Measurements from ENCODE around the gene SULT1A3.
"Not testable (repeated sequence)": the region's sequence is repeated elsewhere in the genome, so short reads cannot be mapped to it uniquely, and the experiment has no call there.

The SULT1A3 gene

GRCh38 chr16:30199049-30199448 is at the start of gene SULT1A3:
Gene SULT1A3 (plus strand): TSS chr16:30199255. CDS start chr16:30200729, 1,474 bp downstream.
- not testable (repeated sequence) for H3K27me3 ChIP-seq (ENCODE audit: insufficient read depth, poor library complexity, severe bottlenecking); H3K9me3 ChIP-seq (ENCODE audit: severe bottlenecking); H3K36me3 ChIP-seq (ENCODE audit: low read depth); H3K4me1 ChIP-seq (ENCODE audit: insufficient read depth, poor library complexity, severe bottlenecking); H3K4me3 ChIP-seq (ENCODE audit: severe bottlenecking); DNase-seq (ENCODE audit: low spot score); H3K27ac ChIP-seq (ENCODE audit: poor library complexity, severe bottlenecking)
- ATAC-seq (ENCODE audit: low read depth), result peak; percentile 59

GRCh38 chr16:30151091-30151490 is 48.0 kb upstream of the SULT1A3 start:
- Histone ChIP-seq H3K4me1 (ENCODE audit: insufficient read depth, poor library complexity, severe bottlenecking) (no peaks in the 10 kb centered on the region), H3K27me3 (ENCODE audit: insufficient read depth, poor library complexity, severe bottlenecking) (no peaks in the 10 kb centered on the region), H3K4me3 (ENCODE audit: severe bottlenecking) (no peak overlapping the region), H3K27ac (ENCODE audit: poor library complexity, severe bottlenecking) (no peak overlapping the region), H3K9me3 (ENCODE audit: severe bottlenecking) (peaks cover 6% of the 10 kb centered on the region), H3K36me3 (ENCODE audit: low read depth) (no peaks in the 10 kb centered on the region)
- no peak for TF ChIP-seq CTCF (IDR thresholded peaks at IDR 0.05; ENCODE audit: poor library complexity, severe bottlenecking)
- no peak for DNase-seq (ENCODE audit: low spot score)
- ATAC-seq (ENCODE audit: low read depth), result no peak

- no peak overlapping the region for H3K27ac ChIP-seq (ENCODE audit: poor library complexity, severe bottlenecking)
- H3K27me3 ChIP-seq (ENCODE audit: insufficient read depth, poor library complexity, severe bottlenecking), result no peaks in the 10 kb centered on the region
- no peak overlapping the region for H3K4me3 ChIP-seq (ENCODE audit: severe bottlenecking)
- no peaks in the 10 kb centered on the region for H3K36me3 ChIP-seq (ENCODE audit: low read depth)
- no peaks in the 10 kb centered on the region for H3K4me1 ChIP-seq (ENCODE audit: insufficient read depth, poor library complexity, severe bottlenecking)
- peaks cover 6% of the 10 kb centered on the region for H3K9me3 ChIP-seq (ENCODE audit: severe bottlenecking)
- TF ChIP-seq CTCF (IDR thresholded peaks at IDR 0.05; ENCODE audit: poor library complexity, severe bottlenecking), result no peak
- DNase-seq (ENCODE audit: low spot score), result no peak
- no peak for ATAC-seq (ENCODE audit: low read depth)
Observed at GRCh38 chr16:30152517-30152916, 46.5 kb upstream of the SULT1A3 start.

- Histone ChIP-seq H3K4me3 (ENCODE audit: severe bottlenecking) (no peak overlapping the region), H3K9me3 (ENCODE audit: severe bottlenecking) (no peaks in the 10 kb centered on the region), H3K36me3 (ENCODE audit: low read depth) (no peaks in the 10 kb centered on the region), H3K4me1 (ENCODE audit: insufficient read depth, poor library complexity, severe bottlenecking) (no peaks in the 10 kb centered on the region), H3K27me3 (ENCODE audit: insufficient read depth, poor library complexity, severe bottlenecking) (no peaks in the 10 kb centered on the region), H3K27ac (ENCODE audit: poor library complexity, severe bottlenecking) (no peak overlapping the region)
- no peak for TF ChIP-seq CTCF (IDR thresholded peaks at IDR 0.05; ENCODE audit: poor library complexity, severe bottlenecking)
- no peak for ATAC-seq (ENCODE audit: low read depth)
- DNase-seq (ENCODE audit: low spot score), result no peak
Observed at GRCh38 chr16:30155188-30155587, 43.9 kb upstream of the SULT1A3 start.

GRCh38 chr16:30157214-30157613 is 41.8 kb upstream of the SULT1A3 start:
- DNase-seq (ENCODE audit: low spot score), result no peak
- Histone ChIP-seq H3K9me3 (ENCODE audit: severe bottlenecking) (no peaks in the 10 kb centered on the region), H3K27me3 (ENCODE audit: insufficient read depth, poor library complexity, severe bottlenecking) (no peaks in the 10 kb centered on the region), H3K27ac (ENCODE audit: poor library complexity, severe bottlenecking) (no peak overlapping the region), H3K4me3 (ENCODE audit: severe bottlenecking) (no peak overlapping the region), H3K4me1 (ENCODE audit: insufficient read depth, poor library complexity, severe bottlenecking) (no peaks in the 10 kb centered on the region), H3K36me3 (ENCODE audit: low read depth) (no peaks in the 10 kb centered on the region)
- ATAC-seq (ENCODE audit: low read depth), result no peak
- TF ChIP-seq CTCF (IDR thresholded peaks at IDR 0.05; ENCODE audit: poor library complexity, severe bottlenecking), result no peak

Data from RWPE2 (cell line).